Right lobe of liver (tissue), 4 donors: ENCODE measurements around the gene RBP4.

Source experiments
- POLR2A ChIP-seq: fragments of 450-650 bp; IDR thresholded peaks from one replicate; pipeline ENCODE4 v1.6.1; 2017; ENCODE audit warnings: antibody characterized with exemption, mild to moderate bottlenecking
- TF ChIP-seq, protein P1 (sequence below), 4 donors: fragments of 200-600 bp in 3 of 4; fragments of 450-650 bp in 1 of 4; IDR thresholded peaks; one replicate each; pipeline versions ENCODE4 v1.5.1 to v1.8.0; 2016 to 2022; ENCODE audit warnings: antibody characterized with exemption in 4 of 4, mild to moderate bottlenecking in 2 of 4
- donor health status: DM: no; HTN: no; CAD: no.
- donor health status: DM: no; HTN: no; CAD: no.
- donor health status: DM: no; HTN: yes; CAD: no.

DNA sequence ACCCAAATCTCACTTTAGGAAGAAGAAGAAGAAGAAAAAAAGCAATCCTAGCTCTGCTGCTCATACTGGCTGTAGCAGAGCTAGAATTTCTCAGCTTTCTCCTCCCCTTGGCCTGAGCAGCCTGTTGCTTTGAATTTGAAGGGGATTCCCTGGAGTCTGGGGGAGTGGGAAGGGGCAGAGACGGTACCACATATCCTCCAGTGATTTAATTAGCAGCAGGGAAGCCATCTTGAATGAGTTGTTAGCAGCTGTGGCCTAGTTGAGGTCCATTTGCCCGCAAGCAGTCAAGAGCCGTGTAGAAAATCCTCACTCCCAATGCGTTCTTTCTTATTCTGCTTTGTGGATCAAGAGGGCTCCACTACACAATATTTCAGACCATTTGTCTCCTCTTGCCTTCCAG, 27.8 kb upstream of the RBP4 start:
- TF ChIP-seq, protein P1, sequence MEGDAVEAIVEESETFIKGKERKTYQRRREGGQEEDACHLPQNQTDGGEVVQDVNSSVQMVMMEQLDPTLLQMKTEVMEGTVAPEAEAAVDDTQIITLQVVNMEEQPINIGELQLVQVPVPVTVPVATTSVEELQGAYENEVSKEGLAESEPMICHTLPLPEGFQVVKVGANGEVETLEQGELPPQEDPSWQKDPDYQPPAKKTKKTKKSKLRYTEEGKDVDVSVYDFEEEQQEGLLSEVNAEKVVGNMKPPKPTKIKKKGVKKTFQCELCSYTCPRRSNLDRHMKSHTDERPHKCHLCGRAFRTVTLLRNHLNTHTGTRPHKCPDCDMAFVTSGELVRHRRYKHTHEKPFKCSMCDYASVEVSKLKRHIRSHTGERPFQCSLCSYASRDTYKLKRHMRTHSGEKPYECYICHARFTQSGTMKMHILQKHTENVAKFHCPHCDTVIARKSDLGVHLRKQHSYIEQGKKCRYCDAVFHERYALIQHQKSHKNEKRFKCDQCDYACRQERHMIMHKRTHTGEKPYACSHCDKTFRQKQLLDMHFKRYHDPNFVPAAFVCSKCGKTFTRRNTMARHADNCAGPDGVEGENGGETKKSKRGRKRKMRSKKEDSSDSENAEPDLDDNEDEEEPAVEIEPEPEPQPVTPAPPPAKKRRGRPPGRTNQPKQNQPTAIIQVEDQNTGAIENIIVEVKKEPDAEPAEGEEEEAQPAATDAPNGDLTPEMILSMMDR (IDR thresholded peaks at IDR 0.05), result no peak
- no peak for TF ChIP-seq POLR2A
